PFSK-1 (cell line): Measurements from ENCODE around the gene MAGI1.

Experiments used
- FOXP2 ChIP-seq: optimal IDR thresholded peaks from 2 replicates; pipeline ENCODE3; 2011; ENCODE audit warnings: borderline replicate concordance, control low read depth, inconsistent platforms; ENCODE audit not compliant: insufficient read depth; ENCODE audit errors: extremely low read length, extremely low read depth
- POLR2AphosphoS5 ChIP-seq: IDR thresholded peaks from 2 replicates; pipeline ENCODE4 v1.6.1; 2012; ENCODE audit warnings: low read depth, mild to moderate bottlenecking, control low read depth, low read length, moderate library complexity
- REST ChIP-seq, 2 experiments: IDR thresholded peaks; 2 replicates each; pipeline versions ENCODE4 v1.6.1 to v1.8.0; 2011 to 2012; ENCODE audit warnings: low read depth in 2 of 2, low read length in 2 of 2, control low read depth in 1 of 2, inconsistent platforms in 1 of 2, mild to moderate bottlenecking in 1 of 2, moderate library complexity in 1 of 2; ENCODE audit not compliant: insufficient read depth in 1 of 2
- SIN3A ChIP-seq: IDR thresholded peaks from 2 replicates; pipeline ENCODE4 v1.6.1; 2012; ENCODE audit warnings: mild to moderate bottlenecking, low read length, moderate library complexity, borderline replicate concordance; ENCODE audit not compliant: insufficient read depth
- TAF1 ChIP-seq: IDR thresholded peaks from 2 replicates; pipeline ENCODE4 v1.6.1; 2012; ENCODE audit warnings: low read length, control low read depth, borderline replicate concordance; ENCODE audit not compliant: insufficient read depth

Gene MAGI1

GRCh38 chr3:65344846-65345245, 693.9 kb downstream of the MAGI1 start:
- no peak for TF ChIP-seq REST (IDR thresholded peaks at IDR 0.05; ENCODE audit: insufficient read depth in 1 of 2, low read depth in 2 of 2, low read length in 2 of 2)

GRCh38 chr3:65344444-65344843, 694.3 kb downstream of the MAGI1 start:
- TF ChIP-seq FOXP2 (no peak), POLR2AphosphoS5 (no peak), SIN3A (no peak), REST (IDR thresholded peaks at IDR 0.05; ENCODE audit: insufficient read depth in 1 of 2, low read depth in 2 of 2, low read length in 2 of 2) (no peak), TAF1 (no peak)

GRCh38 chr3:65343736-65344135, 695.0 kb downstream of the MAGI1 start:
- TF ChIP-seq TAF1 (no peak), FOXP2 (no peak), POLR2AphosphoS5 (no peak), SIN3A (no peak), REST (IDR thresholded peaks at IDR 0.05; ENCODE audit: insufficient read depth in 1 of 2, low read depth in 2 of 2, low read length in 2 of 2) (no peak)

GRCh38 chr3:65343026-65343425, 695.7 kb downstream of the MAGI1 start:
- TF ChIP-seq TAF1: no peak
- no peak for TF ChIP-seq FOXP2
- no peak for TF ChIP-seq SIN3A
- TF ChIP-seq REST (IDR thresholded peaks at IDR 0.05; ENCODE audit: insufficient read depth in 1 of 2, low read depth in 2 of 2, low read length in 2 of 2): no peak
- no peak for TF ChIP-seq POLR2AphosphoS5

GRCh38 chr3:65342084-65342683, 696.5 kb downstream of the MAGI1 start:
- TF ChIP-seq FOXP2 (no peak), SIN3A (no peak), REST (IDR thresholded peaks at IDR 0.05; ENCODE audit: insufficient read depth in 1 of 2, low read depth in 2 of 2, low read length in 2 of 2) (no peak), POLR2AphosphoS5 (no peak)
